Osteocyte (in vitro differentiated cells): ENCODE data around the gene CHRNB2. TPM values are rescaled to one million over a fixed set of nuclear protein-coding genes. Genes with fewer than 3 reads are reported as not detected.

Experiments used
- DNase-seq: peaks from one replicate; pipeline ENCODE4 v3.0.0; 2021; ENCODE audit warnings: mixed read lengths; ENCODE audit not compliant: unreplicated experiment; ENCODE audit errors: extremely low spot score
- H3K27ac Mint-ChIP-seq: one replicate; pipeline ENCODE4 v1.8.0; 2021; ENCODE audit warnings: mild to moderate bottlenecking, mixed read lengths; ENCODE audit not compliant: unreplicated experiment
- H3K27me3 Mint-ChIP-seq: one replicate; pipeline ENCODE4 v1.8.0; 2021; ENCODE audit warnings: mixed read lengths; ENCODE audit not compliant: unreplicated experiment
- H3K36me3 Mint-ChIP-seq: one replicate; pipeline ENCODE4 v1.8.0; 2021; ENCODE audit warnings: mixed read lengths; ENCODE audit not compliant: unreplicated experiment
- H3K4me1 Mint-ChIP-seq: one replicate; pipeline ENCODE4 v1.8.0; 2021; ENCODE audit warnings: mixed read lengths; ENCODE audit not compliant: unreplicated experiment
- H3K4me3 Mint-ChIP-seq: one replicate; pipeline ENCODE4 v1.8.0; 2021; ENCODE audit warnings: mild to moderate bottlenecking, moderate library complexity, mixed read lengths; ENCODE audit not compliant: unreplicated experiment
- H3K9me3 Mint-ChIP-seq: one replicate; pipeline ENCODE4 v1.8.0; 2021; ENCODE audit warnings: mixed read lengths; ENCODE audit not compliant: unreplicated experiment
- total RNA-seq: library from RNA; stranded (reverse); gene quantifications from 2 replicates; pipeline ENCODE4 v1.2.1, GENCODE V29; 2021
- TF ChIP-seq, protein P1 (sequence below): fragments of 200-600 bp; sonication (generic); IDR thresholded peaks from 2 replicates; pipeline ENCODE4 v1.5.0; 2021; ENCODE audit warnings: antibody characterized with exemption, mild to moderate bottlenecking, moderate library complexity

CHRNB2 gene
- total RNA-seq, 1 donor from 2014 or later, result 0.27 TPM

DNA sequence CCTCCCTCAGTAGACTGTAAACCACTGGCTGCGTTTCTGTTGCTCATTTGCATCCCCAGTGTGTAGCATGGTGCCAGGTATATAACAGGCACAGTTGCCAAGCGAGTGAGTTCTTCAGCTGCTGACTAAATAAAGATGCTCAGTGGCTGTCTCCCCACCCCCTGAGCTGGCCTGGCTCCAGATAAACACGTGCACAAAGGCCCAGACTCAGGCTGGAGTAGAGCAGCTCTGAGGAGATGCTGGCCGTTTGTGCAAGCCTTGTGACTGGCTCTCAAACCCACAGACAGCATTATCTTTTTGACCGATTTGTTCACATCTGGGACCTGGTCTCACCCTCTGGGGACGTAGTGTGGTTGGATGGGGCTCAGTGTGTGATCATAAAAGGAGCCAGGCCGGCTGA lies 7.1 kb downstream of the CHRNB2 start:
- Mint-ChIP-seq H3K4me3 (no peak overlapping the region), H3K36me3 (peaks cover 17% of the 10 kb centered on the region), H3K27ac (no peak overlapping the region), H3K4me1 (no peaks in the 10 kb centered on the region), H3K27me3 (peaks cover 10% of the 10 kb centered on the region), H3K9me3 (no peaks in the 10 kb centered on the region)
- DNase-seq, result no peak
- TF ChIP-seq, protein P1, sequence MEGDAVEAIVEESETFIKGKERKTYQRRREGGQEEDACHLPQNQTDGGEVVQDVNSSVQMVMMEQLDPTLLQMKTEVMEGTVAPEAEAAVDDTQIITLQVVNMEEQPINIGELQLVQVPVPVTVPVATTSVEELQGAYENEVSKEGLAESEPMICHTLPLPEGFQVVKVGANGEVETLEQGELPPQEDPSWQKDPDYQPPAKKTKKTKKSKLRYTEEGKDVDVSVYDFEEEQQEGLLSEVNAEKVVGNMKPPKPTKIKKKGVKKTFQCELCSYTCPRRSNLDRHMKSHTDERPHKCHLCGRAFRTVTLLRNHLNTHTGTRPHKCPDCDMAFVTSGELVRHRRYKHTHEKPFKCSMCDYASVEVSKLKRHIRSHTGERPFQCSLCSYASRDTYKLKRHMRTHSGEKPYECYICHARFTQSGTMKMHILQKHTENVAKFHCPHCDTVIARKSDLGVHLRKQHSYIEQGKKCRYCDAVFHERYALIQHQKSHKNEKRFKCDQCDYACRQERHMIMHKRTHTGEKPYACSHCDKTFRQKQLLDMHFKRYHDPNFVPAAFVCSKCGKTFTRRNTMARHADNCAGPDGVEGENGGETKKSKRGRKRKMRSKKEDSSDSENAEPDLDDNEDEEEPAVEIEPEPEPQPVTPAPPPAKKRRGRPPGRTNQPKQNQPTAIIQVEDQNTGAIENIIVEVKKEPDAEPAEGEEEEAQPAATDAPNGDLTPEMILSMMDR, result no peak

DNA sequence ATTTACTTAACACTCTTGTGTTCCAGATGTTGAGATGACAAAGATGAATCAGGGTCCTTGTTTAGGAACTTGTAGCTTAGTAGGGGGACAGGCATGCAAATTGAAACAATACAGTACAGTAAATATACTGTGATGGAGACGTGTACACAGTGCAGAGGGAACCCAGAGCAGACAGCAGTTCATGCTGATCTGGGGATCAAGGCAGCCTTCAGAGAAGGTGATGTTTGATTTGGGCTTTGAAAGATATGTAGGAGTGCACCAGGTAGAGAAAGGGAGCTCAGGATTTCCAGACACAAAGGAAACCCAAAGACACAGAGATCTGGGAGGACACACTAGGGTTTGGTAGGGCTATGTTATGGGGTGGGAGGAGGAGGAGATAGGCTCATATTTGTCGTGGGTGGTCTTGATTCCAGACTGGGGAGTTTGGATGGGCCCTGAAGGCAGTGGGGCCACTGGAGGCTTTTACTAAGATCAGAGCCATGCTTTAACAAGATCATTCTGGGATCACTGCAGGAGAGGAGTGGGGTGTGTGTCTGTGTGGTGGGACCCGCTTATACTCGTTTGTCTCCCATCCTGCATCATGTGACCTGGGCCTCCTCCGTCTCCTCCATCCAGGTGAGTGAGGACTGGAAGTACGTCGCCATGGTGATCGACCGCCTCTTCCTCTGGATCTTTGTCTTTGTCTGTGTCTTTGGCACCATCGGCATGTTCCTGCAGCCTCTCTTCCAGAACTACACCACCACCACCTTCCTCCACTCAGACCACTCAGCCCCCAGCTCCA lies 7.8 kb downstream of the CHRNB2 start:
- Mint-ChIP-seq H3K36me3 (peaks cover 19% of the 10 kb centered on the region), H3K4me3 (no peak overlapping the region), H3K27ac (no peak overlapping the region), H3K9me3 (no peaks in the 10 kb centered on the region), H3K27me3 (peaks cover 6% of the 10 kb centered on the region), H3K4me1 (no peaks in the 10 kb centered on the region)
- DNase-seq, result no peak
- TF ChIP-seq, protein P1, result no peak

DNA sequence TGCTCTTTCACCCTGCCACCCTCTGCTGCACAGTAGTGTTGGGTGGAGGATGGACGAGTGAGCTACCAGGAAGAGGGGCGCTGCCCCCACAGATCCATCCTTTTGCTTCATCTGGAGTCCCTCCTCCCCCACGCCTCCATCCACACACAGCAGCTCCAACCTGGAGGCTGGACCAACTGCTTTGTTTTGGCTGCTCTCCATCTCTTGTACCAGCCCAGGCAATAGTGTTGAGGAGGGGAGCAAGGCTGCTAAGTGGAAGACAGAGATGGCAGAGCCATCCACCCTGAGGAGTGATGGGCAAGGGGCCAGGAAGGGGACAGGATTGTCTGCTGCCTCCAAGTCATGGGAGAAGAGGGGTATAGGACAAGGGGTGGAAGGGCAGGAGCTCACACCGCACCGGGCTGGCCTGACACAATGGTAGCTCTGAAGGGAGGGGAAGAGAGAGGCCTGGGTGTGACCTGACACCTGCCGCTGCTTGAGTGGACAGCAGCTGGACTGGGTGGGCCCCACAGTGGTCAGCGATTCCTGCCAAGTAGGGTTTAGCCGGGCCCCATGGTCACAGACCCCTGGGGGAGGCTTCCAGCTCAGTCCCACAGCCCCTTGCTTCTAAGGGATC lies 8.5 kb downstream of the CHRNB2 start:
- no peak overlapping the region for H3K27ac Mint-ChIP-seq
- no peaks in the 10 kb centered on the region for H3K9me3 Mint-ChIP-seq
- peaks cover 4% of the 10 kb centered on the region for H3K27me3 Mint-ChIP-seq
- H3K36me3 Mint-ChIP-seq, result peaks cover 21% of the 10 kb centered on the region
- TF ChIP-seq, protein P1, result no peak
- DNase-seq, result no peak
- no peak overlapping the region for H3K4me3 Mint-ChIP-seq
- H3K4me1 Mint-ChIP-seq, result no peaks in the 10 kb centered on the region

DNA sequence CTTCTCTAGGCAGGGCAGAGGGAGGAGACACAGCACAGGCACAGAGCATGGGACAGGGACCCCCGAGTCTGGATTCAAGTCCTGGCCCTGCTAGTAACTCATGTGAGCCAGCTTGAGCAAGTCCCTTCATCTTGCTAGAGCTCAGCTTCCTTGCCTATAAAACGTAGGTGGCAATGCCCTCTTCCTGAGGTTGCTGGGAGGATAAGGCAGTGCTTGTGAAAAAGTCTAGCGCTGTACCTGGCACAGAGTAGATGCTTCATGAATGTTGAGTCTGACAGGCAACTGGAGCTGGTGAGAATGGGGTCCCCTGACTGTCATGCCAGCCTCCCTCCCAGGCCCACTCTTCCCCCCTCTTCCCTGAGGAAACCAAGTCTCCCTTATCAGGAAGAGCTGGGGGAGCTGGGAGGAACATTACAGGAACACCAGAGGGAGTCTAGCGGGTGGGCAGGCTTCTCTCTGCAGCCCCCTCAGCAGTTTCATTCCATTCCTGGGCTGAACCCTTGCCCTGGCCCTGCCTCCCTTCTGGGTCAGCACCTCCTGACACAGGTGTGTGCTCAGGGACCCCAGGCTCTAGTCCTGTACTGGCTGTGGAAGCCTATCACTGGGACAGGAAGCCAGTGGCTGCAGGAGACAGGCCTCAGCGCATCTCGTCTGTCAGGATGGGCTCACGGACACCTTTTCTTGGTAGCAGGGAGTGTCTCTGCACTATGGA lies 9.9 kb downstream of the CHRNB2 start:
- Mint-ChIP-seq H3K27ac (no peak overlapping the region), H3K9me3 (no peaks in the 10 kb centered on the region), H3K36me3 (peaks cover 29% of the 10 kb centered on the region), H3K4me3 (no peak overlapping the region), H3K27me3 (no peaks in the 10 kb centered on the region), H3K4me1 (no peaks in the 10 kb centered on the region)
- no peak for DNase-seq
- TF ChIP-seq, protein P1, result no peak

DNA sequence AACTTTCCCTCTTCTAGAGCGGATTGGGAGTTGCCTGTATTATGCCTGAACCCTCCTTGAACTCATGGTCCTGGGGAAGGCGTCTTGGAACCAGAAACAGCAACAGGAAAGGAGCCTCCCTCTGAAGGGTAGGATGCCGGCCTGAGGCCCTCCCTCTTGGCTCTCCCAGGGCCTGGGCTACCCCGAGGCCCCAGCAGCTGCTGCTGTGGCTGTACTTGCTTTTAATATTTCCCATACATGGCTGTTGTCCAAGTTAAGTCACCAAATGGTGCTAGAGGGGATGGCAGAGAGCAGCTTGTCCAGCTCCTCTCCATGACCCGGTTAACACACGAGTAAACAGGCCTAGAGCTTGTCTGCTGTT lies 10.5 kb downstream of the CHRNB2 start:
- Mint-ChIP-seq H3K27me3 (no peaks in the 10 kb centered on the region), H3K27ac (no peak overlapping the region), H3K4me3 (no peak overlapping the region), H3K4me1 (no peaks in the 10 kb centered on the region), H3K36me3 (peaks cover 29% of the 10 kb centered on the region), H3K9me3 (no peaks in the 10 kb centered on the region)
- TF ChIP-seq, protein P1, result no peak
- DNase-seq, result no peak
